Thymus (tissue), 11 donors: ENCODE measurements around the gene GNA14. TPM values are rescaled to one million over a fixed set of nuclear protein-coding genes. Genes with fewer than 3 reads are reported as not detected.

Experiments used
- DNase-seq, 9 donors: peaks; one replicate each; pipeline ENCODE4 v3.0.0-alpha.2; 2013; ENCODE audit warnings: low spot score in 9 of 9, low read depth in 6 of 9, missing footprints in 1 of 9
- H3K27ac ChIP-seq, 2 donors: one replicate each; pipeline ENCODE4 v1.5.1; 2013; ENCODE audit warnings: control low read depth in 1 of 2, low read depth in 1 of 2, low read length in 1 of 2, mild to moderate bottlenecking in 1 of 2, moderate library complexity in 1 of 2
- H3K27me3 ChIP-seq, 2 donors: one replicate each; pipeline ENCODE4 v1.5.1; 2013; ENCODE audit warnings: low read length in 1 of 2; ENCODE audit not compliant: control insufficient read depth in 2 of 2, insufficient read depth in 1 of 2
- H3K36me3 ChIP-seq, 2 donors: one replicate each; pipeline ENCODE4 v1.5.1; 2013; ENCODE audit warnings: low read length in 1 of 2, mild to moderate bottlenecking in 1 of 2, moderate library complexity in 1 of 2; ENCODE audit not compliant: control insufficient read depth in 2 of 2, insufficient read depth in 2 of 2
- H3K4me1 ChIP-seq, 2 donors: one replicate each; pipeline ENCODE4 v1.5.1; 2013; ENCODE audit warnings: low read length in 2 of 2; ENCODE audit not compliant: control insufficient read depth in 2 of 2, insufficient read depth in 2 of 2
- H3K4me3 ChIP-seq, 2 donors: one replicate each; pipeline ENCODE4 v1.5.1; 2013; ENCODE audit warnings: low read length in 2 of 2, control low read depth in 1 of 2, mild to moderate bottlenecking in 1 of 2
- H3K9me3 ChIP-seq, 2 donors: one replicate each; pipeline ENCODE4 v1.5.1; 2013; ENCODE audit warnings: low read length in 1 of 2, mild to moderate bottlenecking in 1 of 2; ENCODE audit not compliant: control insufficient read depth in 2 of 2, insufficient read depth in 1 of 2
- WGBS: extraction: QIAGEN DNeasy Blood & Tissue Kit; methylation state at CpG from one replicate; pipeline ENCODE4 v1.1.7; 2013; 5-methylcytosine and 5-hydroxymethylcytosine counted together
- polyA plus RNA-seq: library from polyadenylated mRNA; stranded (reverse); fragments of 200-250 nt; gene quantifications from one replicate; pipeline ENCODE4 v1.2.3, GENCODE V29; 2013
- total RNA-seq: library from RNA; stranded (reverse); fragments of 120-200 nt; gene quantifications from one replicate; pipeline ENCODE4 v1.2.4, GENCODE V29; 2013
- donor health status: healthy.

The GNA14 gene
- total and polyA plus RNA-seq, 2 donors = 0.47 to 1.4 TPM

- H3K27me3 ChIP-seq = no peaks in the 10 kb centered on the region
- 29% methylated on average over 10 of the region's 10 CpGs for WGBS
- peak; percentile 49 to 91 (median 80) for DNase-seq
- no peak overlapping the region for H3K4me3 ChIP-seq
- H3K9me3 ChIP-seq = peaks cover 0 to 3% of the 10 kb centered on the region in 2 donors
- H3K36me3 ChIP-seq = no peaks in the 10 kb centered on the region
- no peak overlapping the region for H3K27ac ChIP-seq
- H3K4me1 ChIP-seq = no peaks in the 10 kb centered on the region
Measured at GRCh38 chr9:77456829-77457437, 191.2 kb downstream of the GNA14 start.

- Histone ChIP-seq H3K27ac (no peak overlapping the region), H3K4me1 (no peaks in the 10 kb centered on the region), H3K9me3 (peaks cover 0 to 3% of the 10 kb centered on the region in 2 donors), H3K4me3 (no peak overlapping the region), H3K27me3 (no peaks in the 10 kb centered on the region), H3K36me3 (no peaks in the 10 kb centered on the region)
- WGBS = 82% methylated on average over 8 of the region's 8 CpGs
- DNase-seq = peak in 2 of 9 donors; percentile 15 to 47
Measured at GRCh38 chr9:77455312-77455927, 192.7 kb downstream of the GNA14 start.

- 97% methylated on average over 3 of the region's 3 CpGs for WGBS
- H3K36me3 ChIP-seq = no peaks in the 10 kb centered on the region
- no peaks in the 10 kb centered on the region for H3K4me1 ChIP-seq
- no peak for DNase-seq
- H3K4me3 ChIP-seq = no peak overlapping the region
- H3K27me3 ChIP-seq = no peaks in the 10 kb centered on the region
- H3K27ac ChIP-seq = no peak overlapping the region
- H3K9me3 ChIP-seq = peaks cover 0 to 5% of the 10 kb centered on the region in 2 donors
Measured at GRCh38 chr9:77454663-77455062, 193.5 kb downstream of the GNA14 start.

GRCh38 chr9:77453825-77454647 is 194.1 kb downstream of the GNA14 start:
- peak in 1 of 9 donors; percentile 22 for DNase-seq
- Histone ChIP-seq H3K9me3 (peaks cover 0 to 5% of the 10 kb centered on the region in 2 donors), H3K4me3 (peak overlapping the region in 1 of 2 donors; percentile 0), H3K36me3 (no peaks in the 10 kb centered on the region), H3K27me3 (no peaks in the 10 kb centered on the region), H3K27ac (no peak overlapping the region), H3K4me1 (no peaks in the 10 kb centered on the region)
- 42% methylated on average over 14 of the region's 14 CpGs for WGBS

- Histone ChIP-seq H3K4me3 (no peak overlapping the region), H3K27me3 (no peaks in the 10 kb centered on the region), H3K9me3 (peaks cover 0 to 2% of the 10 kb centered on the region in 2 donors), H3K4me1 (no peaks in the 10 kb centered on the region), H3K27ac (no peak overlapping the region), H3K36me3 (no peaks in the 10 kb centered on the region)
- 96% methylated on average over 4 of the region's 4 CpGs for WGBS
- DNase-seq = no peak
Measured at GRCh38 chr9:77451507-77451906, 196.6 kb downstream of the GNA14 start.

- DNase-seq = no peak
- Histone ChIP-seq H3K27ac (no peak overlapping the region), H3K27me3 (no peaks in the 10 kb centered on the region), H3K4me1 (no peaks in the 10 kb centered on the region), H3K9me3 (peaks cover 0 to 2% of the 10 kb centered on the region in 2 donors), H3K4me3 (no peak overlapping the region), H3K36me3 (no peaks in the 10 kb centered on the region)
- WGBS = 99% methylated on average over 4 of the region's 4 CpGs
Measured at GRCh38 chr9:77450085-77450475, 198.0 kb downstream of the GNA14 start.

- no peak for DNase-seq
- Histone ChIP-seq H3K27me3 (no peaks in the 10 kb centered on the region), H3K36me3 (no peaks in the 10 kb centered on the region), H3K4me3 (no peak overlapping the region), H3K4me1 (no peaks in the 10 kb centered on the region), H3K9me3 (peaks cover 0 to 2% of the 10 kb centered on the region in 2 donors), H3K27ac (no peak overlapping the region)
- 94% methylated on average over 12 of the region's 12 CpGs for WGBS
Measured at GRCh38 chr9:77449240-77450084, 198.7 kb downstream of the GNA14 start.

- 96% methylated on average over 1 of the region's 1 CpG for WGBS
- H3K4me1 ChIP-seq = no peaks in the 10 kb centered on the region
- no peaks in the 10 kb centered on the region for H3K27me3 ChIP-seq
- H3K9me3 ChIP-seq = peaks cover 0 to 2% of the 10 kb centered on the region in 2 donors
- H3K4me3 ChIP-seq = no peak overlapping the region
- H3K36me3 ChIP-seq = no peaks in the 10 kb centered on the region
- DNase-seq = no peak
- no peak overlapping the region for H3K27ac ChIP-seq
Measured at GRCh38 chr9:77447646-77448045, 200.5 kb downstream of the GNA14 start.
